NK-92 treated with Interleukin-12 subunit alpha and Interleukin-12 subunit beta, amount 100 ng/mL, for 24 hours (cell line): ENCODE results near the gene CARD14.

ENCODE experiments used
- DNase-seq: peaks from one replicate; lab custom pipeline; 2025; lab: John Stamatoyannopoulos, UW

CARD14 gene

DNA sequence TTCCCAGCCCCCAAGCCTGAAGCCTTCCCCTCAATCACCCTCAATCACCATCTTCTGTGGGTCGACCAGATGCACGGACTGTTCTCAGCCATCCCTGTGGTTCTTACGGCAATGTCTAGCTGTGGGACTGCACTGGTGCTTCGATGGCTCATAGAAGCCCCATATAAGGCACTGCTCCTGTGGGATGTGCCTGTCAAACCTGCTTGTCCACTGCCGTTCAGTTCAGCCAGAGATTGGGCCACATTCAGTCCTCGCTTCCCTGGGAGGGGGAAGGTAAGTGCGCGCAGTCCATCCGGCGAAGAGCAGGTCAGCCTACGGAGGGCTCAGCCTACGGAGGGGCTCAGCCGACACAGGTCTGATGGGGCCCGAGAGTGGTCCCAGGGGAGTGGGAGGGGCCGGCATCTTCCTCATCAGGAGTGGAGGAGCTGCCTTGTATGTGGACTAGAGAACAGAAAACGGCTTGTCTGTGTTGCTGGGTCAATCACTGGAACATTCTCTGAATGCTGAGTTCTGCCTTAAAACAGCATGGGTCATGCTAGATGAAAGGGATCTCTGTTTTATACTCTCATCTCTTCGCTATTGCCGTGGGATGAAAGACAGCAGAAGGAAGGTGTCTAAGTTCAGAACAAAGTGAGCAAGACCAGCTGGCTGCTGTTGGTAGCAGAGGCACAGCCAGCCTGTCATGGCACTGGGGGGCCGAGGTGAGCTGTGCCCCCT is at the start of gene CARD14:
TSS of gene CARD14 (plus strand) at position 247 of the 717 bp plus-strand sequence. CDS start 11,409 bp downstream, outside the sequence.
- no peak for DNase-seq

DNA sequence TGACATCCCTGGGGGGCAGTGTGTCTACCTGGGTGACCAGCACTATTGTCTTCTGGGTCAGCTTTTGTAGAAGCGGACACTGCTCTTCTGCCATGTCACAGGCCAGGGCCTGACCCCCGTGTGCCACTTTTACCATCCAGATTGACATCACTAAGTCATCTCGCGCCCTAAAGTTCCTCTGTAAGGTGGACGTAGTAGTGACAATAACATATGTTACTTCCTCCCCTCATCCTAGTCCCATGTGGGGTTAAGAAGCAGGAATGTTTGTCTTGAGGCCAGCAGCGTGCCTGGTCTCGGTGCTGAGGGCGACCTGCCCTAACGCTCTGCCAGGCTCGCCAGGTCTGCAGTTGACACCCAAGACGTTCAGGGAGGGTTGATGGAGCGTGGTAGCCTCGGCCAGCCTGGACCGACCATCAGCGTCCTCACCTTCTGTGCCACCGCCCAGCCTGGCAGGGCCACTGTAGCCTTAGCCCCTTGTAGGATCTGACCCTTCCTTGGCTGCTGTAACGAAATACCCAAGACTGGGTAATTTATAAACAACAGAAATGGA is 47.7 kb upstream of the CARD14 start:
- no peak for DNase-seq

DNA sequence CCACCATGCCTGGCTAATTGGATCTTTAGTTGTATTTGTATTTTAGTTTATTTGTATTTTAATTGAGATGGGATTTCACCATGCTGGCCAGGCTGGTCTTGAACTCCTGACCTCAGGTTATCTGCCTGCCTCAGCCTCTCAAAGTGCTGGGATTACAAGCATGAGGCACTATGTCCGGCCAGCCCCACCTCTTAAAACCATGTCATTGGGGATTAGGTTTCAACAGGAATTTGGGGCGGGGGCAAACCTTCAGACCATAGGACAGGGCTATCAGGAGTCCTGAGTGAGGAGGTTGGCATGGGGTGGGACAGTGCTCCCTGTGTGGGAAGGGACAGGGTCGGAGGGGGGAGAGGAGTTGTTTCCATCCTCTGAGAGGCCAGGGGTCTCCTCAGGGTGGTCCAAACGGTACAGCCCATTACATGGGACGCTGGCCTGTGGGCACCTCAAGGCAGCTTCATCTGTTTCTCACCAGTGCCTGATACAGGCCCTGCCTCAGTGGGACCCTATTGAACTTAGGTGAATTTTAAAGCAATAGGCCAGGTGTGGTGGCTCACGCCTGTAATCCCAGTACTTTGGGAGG is 46.8 kb upstream of the CARD14 start:
- no peak for DNase-seq

DNA sequence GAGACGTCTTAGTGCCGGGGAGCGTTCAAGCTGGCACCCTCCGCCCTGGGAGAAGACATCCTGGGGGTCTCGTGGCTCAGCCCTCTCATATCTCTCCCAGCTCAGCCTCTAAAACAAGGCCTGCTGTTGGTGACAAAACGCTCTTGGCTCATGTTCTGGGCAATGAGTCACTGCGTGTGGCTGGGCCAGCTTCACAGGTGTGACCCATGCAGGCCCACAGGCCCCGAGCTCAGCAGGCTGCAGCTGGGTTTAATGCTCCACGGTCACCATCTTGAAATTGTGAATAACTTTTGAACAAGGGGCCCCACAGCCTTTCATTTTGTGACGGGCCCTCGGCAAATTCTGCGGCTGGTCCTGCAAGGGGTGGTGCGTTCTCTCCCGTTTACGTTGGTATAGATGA is 46.0 kb upstream of the CARD14 start:
- peak; percentile 59 for DNase-seq

DNA sequence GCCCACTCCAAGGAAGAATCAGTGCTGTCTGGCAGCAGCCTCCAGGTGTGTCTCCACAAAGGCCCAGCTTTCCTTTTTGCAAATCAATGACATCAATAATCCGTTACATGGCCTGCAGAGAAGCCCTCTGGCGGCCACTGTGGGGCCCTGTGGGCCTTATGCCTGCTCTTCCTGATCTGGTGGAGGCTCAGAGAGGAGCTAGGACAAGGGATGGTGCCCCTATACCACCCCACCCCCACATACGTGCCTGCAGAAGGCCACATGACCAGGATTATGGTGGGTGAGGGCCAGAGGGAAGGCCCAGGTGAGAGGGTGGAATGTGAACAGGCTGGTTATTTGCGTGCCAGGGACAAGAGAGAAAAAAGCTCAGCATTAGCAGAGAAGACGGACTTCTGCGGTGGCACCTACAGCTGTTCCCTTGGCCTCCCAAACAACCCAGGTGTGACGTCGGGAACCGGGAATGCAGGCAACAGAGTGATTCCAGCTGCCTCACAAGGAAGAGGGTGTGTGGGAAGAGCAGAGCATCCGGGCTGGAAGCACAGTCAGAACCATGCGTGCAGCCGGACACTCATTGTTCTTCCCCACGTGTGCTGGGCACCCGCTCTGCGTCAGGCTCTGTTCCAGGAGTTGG is 45.4 kb upstream of the CARD14 start:
- no peak for DNase-seq

DNA sequence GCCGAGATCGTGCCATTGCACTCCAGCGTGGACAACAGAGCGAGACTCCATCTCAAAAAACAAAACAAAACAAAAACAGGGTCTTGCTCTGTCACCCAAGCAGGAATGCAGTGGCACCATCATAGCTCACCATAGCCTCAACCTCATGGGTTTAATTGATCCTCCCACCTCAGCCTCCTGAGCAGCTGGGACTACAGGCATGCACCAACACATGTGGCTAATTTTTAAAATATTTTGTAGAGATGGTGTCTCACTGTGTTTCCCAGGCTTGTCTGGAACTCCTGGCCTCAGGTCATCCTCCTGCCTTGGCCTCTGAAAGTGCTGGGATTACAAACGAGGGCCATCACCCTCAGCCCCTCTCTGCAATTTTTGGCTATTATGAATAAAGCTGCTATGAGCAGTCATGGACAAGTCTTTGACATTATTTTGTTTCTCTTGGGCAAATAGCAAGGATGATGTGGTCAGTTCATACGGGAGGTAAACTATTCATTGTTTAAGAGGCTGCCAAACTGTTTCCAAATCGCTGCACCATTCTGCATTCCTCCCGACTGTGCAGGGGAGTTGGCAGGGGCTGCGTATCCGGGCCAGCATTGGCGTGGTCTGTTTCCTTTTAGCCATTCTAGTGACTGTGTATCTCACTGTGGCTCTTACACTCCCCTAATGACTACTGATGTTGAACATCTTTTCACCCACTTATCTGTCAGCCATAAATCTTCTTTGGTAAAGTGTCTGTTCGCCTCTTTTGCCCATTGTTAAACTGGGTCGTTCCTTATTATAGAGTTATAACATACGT is 44.0 kb upstream of the CARD14 start:
- DNase-seq = no peak

DNA sequence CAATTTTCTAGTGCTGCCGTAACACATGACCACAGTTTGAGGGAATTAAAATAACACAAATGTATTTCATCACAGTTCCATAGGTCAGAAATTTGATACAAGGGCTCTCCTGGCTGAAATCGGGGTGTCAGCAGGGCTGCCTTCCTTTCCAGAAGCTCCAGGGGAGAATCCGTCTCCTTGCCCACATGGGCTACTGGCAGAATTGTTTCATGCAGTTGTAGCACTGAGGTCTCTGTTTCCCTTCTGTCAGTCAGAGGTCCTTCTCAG is 43.4 kb upstream of the CARD14 start:
- DNase-seq = no peak

DNA sequence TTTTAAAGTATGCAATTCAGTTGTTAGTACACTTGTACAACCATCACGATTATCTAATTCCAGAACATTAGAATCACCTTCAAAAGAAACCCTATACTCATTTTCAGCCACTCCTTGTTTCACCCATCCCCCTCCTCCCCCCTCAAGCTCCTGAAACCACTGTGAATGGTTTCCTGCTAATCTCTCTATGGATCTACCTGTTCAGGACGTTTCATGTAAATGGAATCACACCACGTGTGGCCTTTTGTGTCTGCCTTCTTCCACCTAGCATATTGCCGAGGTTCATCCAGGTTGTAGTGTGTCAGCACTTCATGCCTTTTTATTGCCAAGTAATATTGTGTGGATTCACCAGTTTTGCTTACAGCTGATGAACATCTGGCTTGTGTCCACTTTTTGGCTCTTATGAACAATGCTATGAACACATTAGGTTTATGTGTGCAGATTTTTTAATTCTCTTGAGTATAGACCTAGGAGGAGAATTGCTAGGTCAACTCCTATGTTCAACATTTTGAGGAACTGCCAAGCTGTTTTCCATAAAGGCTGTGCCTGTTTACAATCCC is 40.7 kb upstream of the CARD14 start:
- no peak for DNase-seq

DNA sequence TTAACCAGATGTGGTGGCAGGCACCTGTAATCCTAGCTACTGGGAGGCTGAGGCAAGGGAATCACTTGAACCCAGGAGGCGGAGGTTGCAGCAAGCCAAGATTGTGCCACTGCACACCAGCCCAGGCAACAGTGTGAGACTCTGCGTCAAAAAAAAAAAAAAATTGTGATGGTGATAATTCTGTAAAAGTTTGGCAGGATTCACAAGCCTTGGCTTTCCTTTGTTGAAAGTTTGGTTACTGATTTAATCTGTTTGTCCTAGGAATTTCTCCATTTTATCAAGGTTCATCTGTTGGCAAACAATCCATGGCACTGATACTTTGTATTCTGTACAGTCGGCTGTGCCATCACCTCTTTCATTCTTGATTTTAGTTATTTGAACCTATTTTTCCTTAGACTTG is 38.8 kb upstream of the CARD14 start:
- DNase-seq = no peak

DNA sequence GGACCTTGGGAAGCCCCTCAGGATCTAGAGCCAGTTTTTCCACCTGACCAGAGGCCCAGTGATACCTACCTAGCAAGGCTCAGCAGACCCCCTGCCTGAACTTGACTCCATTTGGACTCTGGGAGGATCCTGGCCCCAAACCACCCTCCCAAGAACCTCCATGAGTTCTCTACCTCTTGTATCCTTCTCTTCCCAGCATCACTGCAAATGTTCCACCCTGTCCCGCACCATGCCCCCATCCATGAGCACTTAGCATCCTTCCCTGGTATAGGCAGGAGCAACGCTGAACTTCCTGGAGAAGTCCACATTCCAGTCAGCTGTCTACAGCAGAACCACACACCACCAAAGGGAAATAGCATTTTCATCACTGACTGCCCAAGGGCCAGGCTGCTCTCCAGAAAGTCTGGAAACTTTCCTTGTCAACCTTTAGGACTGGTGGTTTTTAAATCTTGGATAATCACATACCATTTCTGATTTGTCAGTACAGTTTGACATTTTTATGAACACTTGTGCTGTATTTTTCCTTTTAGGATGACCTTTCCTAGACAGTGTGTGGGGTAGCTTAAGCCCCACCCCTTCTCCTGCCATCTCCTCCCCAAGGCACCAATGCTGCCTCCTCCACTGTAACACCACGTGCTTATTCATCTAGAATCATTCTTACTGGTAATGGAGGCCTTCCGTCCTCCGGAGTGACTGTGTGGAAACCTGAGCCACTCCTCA is 36.8 kb upstream of the CARD14 start:
- DNase-seq = no peak

DNA sequence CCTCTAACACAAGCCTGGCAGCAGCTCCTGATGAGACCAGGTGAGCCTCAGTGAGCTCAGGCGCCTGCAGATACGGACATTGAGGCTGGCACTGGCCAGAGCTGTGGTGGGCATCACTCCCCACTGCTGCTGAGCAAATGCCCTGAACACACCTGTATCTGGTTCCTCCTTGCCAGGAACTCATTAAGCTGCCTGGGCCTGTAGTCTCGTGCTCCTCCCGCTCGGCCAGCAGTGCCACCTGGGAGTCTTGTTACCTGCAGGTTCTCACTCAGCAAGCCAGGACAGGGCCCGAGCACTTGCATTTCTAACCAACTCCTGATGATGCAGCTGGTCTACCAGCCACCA is 36.2 kb upstream of the CARD14 start:
- no peak for DNase-seq

DNA sequence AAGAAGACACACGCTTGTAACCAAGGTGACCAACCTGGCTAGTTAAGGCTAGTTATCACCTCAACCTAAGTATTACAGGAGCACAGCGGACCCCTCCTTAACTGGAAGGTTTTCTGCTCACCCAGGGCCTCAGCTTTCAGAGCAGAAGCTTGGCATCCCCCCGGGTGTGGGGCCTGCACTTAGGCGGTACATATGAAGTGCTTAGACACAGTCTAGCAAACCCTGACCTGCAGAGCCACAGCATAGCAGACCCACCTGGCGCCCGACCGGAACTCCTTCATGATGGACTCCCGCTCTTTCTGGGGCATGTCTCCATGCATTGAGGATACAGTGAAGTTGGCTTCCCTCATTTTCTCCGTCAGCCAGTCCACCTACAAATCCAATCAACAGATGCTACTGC is 32.7 kb upstream of the CARD14 start:
- no peak for DNase-seq

DNA sequence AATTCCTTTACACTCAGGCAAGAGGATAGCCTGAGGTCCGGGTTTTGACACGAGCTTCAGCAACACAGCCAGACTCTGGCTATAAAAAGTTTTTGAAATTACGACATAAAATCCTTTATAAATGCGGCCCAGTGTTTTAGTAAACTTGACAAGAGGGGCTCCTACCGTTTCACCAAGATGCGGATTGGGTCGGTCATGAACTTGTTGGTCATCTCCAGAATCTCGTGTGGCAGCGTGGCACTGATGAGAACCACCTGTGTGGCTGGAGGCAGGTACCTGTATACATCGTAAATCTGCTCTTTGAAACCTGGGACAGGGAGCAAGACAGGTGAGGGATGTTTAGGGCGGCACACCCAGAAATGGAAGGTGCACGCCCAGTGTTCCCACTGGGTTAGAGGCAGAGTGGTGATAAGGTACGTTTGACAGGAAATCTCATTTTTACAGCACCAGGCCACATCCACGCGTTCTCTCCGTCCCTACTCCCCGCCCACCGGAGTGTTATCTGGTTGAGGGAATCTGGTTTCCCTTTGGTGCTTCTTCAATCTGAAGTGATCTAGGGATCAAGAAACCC is 30.9 kb upstream of the CARD14 start:
- DNase-seq = no peak

DNA sequence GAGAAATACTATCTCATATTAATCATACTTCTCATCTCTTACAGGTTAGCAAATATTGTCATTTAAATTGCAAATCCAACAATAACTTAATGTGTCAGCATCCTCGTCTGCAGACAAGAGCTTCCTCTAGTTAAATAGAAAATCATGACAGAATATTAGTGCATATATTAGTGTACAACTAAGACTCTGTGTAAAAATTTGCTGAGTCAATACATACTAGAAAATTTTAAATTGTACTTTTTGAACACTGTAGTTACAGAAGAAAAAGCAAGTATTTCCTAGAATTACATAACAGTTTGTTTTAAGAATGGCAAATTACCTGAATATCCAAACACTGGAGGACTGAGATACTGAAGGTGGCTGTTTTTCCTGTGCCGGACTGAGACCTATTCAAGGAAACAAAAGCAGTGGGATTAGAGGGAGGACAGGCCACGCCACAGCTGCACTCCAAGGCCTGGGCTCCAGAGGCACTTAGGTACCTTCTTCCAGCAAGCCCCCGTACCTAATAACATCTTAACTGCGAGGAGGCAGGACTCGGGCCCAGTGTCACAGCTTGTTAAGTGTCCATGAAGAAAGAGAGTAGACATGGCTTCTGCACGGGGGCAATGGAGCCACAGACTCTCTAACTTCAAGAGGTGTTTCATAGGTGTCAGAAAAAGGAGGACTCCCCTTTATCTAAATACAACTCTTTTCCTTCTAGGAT is 28.2 kb upstream of the CARD14 start:
- DNase-seq = no peak

DNA sequence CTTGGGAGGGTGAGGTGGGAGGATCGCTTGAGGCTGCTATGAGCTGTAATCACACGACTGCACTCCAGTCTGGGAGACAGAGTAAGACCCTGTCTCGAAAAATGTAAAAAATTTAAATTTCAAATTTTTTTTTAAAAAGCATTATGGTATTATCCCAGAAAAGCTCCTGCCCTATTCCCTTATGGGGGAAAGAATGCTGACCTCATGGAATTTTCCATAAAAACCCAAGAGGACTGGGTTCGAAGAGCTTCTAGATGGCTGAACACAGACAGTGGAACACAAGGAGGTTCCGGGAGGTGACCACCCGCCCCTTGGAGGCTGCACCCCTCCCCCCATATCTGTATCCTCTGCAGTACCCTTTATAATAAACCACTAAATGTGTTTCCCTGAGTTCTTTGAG is 26.9 kb upstream of the CARD14 start:
- no peak for DNase-seq

DNA sequence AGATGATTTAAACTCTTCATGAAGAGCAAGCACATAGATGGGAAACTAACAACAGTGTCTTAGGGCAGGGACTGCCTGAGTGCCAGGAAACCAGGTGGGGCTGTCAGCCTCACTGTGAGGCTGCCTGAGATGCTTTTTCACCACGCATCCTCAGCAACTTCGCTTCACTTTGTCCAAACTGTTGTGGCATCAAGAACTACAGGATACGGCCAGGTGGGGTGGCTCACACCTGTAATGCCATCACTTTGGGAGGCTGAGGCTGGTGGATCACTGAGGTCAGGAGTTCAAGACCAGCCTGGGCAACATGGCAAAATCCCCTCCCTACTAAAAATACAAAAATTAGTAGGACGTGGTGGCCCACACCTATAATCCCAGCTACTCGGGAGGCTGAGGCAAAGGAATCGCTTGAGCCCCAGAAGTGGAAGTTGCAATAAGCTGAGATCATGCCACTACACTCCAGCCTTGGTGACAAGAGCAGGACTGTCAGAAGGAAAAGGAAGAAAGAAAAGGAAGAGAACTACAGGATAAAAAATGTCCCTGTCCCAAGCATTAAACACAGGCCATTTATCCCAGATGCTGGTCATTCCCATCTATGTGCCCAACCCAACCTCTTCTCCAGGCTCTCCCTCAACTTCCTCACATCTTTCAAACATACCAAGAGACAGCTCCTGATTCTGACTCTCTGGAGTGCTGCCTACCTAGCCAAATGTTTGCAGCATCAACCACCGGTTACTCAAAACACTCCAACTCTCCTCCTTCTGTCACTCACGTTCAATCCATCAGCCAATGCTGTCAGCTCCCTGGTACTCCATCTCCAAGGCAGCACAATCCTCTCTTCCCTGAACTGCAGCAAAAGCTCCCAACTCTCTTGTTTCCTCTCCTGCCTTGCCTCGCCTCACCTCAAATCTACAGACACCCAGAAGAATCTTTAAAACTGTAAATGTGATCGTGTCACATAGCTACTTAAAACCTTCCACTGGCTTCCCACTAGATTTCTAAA is 24.5 kb upstream of the CARD14 start:
- DNase-seq = no peak

DNA sequence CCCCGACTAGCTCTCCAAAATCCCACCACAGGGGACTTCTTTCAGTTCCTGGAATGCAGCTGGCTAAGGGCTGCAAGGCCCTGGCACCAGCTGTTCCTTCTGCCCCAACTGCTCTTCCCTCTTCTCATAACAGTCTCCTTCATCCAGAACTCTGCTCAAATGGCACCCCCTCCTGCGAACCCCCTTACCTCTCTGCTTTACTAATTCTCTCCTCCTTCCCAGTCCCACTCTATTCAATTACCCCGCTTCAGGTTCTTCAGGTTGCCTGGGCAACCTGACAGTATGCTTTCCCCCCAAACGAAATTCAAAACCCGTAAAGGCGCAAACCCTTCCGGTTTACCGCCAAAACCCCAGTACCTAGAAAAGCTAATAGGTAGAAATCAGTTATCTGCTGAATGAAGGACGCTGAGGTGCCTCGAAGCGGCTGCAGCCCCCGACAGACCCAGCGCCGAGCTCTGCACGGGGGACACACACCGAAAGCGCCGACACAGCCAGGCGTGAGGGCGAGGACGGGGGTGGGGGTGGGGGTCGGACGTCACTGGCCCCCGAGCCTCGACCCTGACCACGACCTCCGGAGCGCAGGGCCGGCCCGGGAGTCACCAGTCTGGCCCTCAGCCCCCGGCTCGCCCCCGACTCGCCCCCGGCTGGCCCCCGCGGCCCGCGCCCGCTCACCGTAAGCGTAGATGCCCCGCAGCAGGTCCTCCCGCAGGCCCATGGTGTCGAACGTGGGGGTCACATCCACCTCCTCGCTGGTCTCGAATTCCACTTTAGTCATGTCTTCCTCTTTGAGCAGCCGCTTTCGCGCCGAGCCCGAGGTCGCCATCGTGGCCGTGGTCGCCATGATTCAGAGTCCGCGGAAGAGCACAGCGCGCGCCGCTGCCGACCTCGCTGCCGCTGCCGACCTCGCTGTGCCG is 23.5 kb upstream of the CARD14 start:
- DNase-seq = peak; percentile 57

DNA sequence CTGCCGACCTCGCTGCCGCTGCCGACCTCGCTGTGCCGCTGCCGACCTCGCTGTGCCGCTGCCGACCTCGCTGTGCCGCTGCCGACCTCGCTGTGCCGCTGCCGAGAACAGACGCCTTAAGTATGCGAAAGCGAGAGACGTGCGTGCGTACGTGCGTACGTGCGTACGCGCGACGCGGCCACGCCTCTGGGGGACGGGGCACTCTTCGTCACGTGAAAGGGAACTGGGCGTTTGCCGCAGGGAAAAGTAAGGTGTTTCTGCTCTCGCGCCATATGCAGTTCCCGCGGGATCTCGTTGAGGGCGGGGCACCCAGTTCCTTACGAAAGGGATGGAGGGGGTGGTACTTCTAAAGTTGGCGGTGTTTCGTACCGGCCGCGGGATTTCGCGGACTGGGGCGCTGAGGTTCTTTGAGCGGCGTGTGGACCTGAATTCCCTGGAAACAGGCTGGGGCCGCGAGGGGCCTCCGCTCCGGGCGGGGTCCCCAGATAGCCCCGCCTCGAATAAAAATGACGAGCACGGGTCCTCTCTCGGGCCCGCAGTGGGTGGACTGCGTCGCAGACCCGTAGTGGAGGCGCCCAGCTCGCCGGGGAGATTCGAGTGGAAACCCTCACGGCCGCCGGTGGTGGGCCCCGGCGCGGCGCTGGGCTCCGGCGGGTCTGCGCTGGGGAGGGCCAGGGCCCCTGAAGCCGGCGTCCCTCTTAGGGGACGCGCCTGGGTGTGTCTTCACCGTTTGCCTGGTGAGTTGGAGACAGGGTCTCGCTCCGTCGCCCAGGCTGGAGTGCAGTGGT is 22.6 kb upstream of the CARD14 start, which contains the start of gene EIF4A3:
TSS of gene EIF4A3 (minus strand) at position 94 of the 788 bp plus-strand sequence. CDS start 167 bp downstream, outside the sequence.
- DNase-seq = peak; percentile 95
